ENCODE results near the gene PUSL1. TPM values are rescaled to one million over a fixed set of nuclear protein-coding genes. Genes with fewer than 3 reads are reported as not detected.

PUSL1 gene
- total RNA-seq, 1 experiment from 2014 or later: 18.9 TPM

DNA sequence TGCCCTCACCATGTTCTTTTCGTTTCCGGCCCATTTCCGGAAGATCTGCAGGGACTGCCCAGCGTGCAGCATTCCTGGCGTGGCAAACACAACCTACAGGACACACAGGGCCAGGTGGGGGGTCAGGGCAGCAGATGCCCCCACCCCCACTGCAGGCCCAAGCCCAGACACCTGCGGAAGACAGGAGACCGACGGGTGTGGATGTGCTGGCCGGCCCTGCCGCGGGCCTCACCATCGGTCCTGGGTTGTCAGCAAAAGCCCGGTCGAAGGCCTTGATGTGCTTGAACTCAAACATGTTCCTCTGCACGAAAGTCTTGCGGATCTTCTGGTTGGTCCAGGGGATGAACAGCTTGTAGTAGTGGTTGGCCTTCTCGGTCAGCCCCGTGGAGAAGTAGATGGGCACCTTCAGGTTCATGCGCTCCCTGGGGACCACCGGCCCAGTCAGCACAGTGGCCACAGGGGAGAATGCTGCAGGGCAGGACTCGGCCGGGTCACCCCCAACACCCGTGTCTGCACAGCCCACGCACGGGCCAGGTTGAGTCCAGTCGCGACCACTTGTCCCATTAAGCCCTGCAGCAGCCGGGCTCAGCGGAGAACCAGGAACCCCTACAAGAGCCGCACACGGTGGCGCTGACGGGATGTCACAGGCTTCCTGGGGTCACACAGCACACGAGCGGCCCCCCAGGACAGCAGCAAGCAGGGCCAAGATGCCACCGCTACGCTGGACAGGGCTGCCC is 5.3 kb downstream of the PUSL1 start:
- Histone ChIP-seq H3K36me3 (ENCODE audit: low read depth) (0 out of 2 replicates have a peak, but pooled peaks cover 5% of the 10 kb centered on the region), H3K4me2 (no peak overlapping the region), H3K4me3 (no peak overlapping the region), H3F3A (ENCODE audit: insufficient read depth, low read depth) (peaks cover 39% of the 10 kb centered on the region), H4K20me1 (ENCODE audit: insufficient read depth) (peaks cover 53% of the 10 kb centered on the region), H3K9me2 (ENCODE audit: insufficient read depth) (no peaks in the 10 kb centered on the region), H2AFZ (no peak overlapping the region), H3K9me3 (ENCODE audit: insufficient read depth, low read depth) (no peaks in the 10 kb centered on the region), H3K79me2 (ENCODE audit: low read depth) (peaks cover 36% of the 10 kb centered on the region), H3K27ac (no peak overlapping the region), H3K27me3 (ENCODE audit: insufficient read depth, low read depth) (no peaks in the 10 kb centered on the region), H3K4me1 (replicated peaks; ENCODE audit: insufficient read depth) (peaks cover 20% of the 10 kb centered on the region)
- TF ChIP-seq CTCF (conservative IDR thresholded peaks at IDR 0.05): no peak
- no peak for TF ChIP-seq EZH2 (IDR thresholded peaks at IDR 0.05; ENCODE audit: low read depth)
- CTCF ChIA-PET: no interaction called here
- no TSS peak for BruUV-seq (replicated peaks)
- intact Hi-C loops (cut with micrococcal nuclease; ENCODE audit: unreplicated experiment): no loop called here
- no peak for DNase-seq
- POLR2A ChIA-PET (ENCODE audit: unreplicated experiment): no interaction called here

GRCh38 chr1:1314237-1314586 is 5.8 kb downstream of the PUSL1 start:
- Histone ChIP-seq H3K36me3 (ENCODE audit: low read depth) (0 out of 2 replicates have a peak, but pooled peaks cover 5% of the 10 kb centered on the region), H3K27ac (no peak overlapping the region), H2AFZ (no peak overlapping the region), H3K4me3 (no peak overlapping the region), H3K79me2 (ENCODE audit: low read depth) (peaks cover 30% of the 10 kb centered on the region), H3K4me2 (no peak overlapping the region), H3K4me1 (replicated peaks; ENCODE audit: insufficient read depth) (peaks cover 25% of the 10 kb centered on the region), H3F3A (ENCODE audit: insufficient read depth, low read depth) (peaks cover 44% of the 10 kb centered on the region), H3K27me3 (ENCODE audit: insufficient read depth, low read depth) (no peaks in the 10 kb centered on the region), H3K9me2 (ENCODE audit: insufficient read depth) (no peaks in the 10 kb centered on the region), H4K20me1 (ENCODE audit: insufficient read depth) (peaks cover 55% of the 10 kb centered on the region), H3K9me3 (ENCODE audit: insufficient read depth, low read depth) (no peaks in the 10 kb centered on the region)
- TF ChIP-seq EZH2 (IDR thresholded peaks at IDR 0.05; ENCODE audit: low read depth) (no peak), CTCF (conservative IDR thresholded peaks at IDR 0.05) (no peak)
- POLR2A ChIA-PET (ENCODE audit: unreplicated experiment): no interaction called here
- no peak for DNase-seq
- CTCF ChIA-PET: no interaction called here
- intact Hi-C loops (cut with micrococcal nuclease; ENCODE audit: unreplicated experiment): no loop called here
- no TSS peak for BruUV-seq (replicated peaks)

DNA sequence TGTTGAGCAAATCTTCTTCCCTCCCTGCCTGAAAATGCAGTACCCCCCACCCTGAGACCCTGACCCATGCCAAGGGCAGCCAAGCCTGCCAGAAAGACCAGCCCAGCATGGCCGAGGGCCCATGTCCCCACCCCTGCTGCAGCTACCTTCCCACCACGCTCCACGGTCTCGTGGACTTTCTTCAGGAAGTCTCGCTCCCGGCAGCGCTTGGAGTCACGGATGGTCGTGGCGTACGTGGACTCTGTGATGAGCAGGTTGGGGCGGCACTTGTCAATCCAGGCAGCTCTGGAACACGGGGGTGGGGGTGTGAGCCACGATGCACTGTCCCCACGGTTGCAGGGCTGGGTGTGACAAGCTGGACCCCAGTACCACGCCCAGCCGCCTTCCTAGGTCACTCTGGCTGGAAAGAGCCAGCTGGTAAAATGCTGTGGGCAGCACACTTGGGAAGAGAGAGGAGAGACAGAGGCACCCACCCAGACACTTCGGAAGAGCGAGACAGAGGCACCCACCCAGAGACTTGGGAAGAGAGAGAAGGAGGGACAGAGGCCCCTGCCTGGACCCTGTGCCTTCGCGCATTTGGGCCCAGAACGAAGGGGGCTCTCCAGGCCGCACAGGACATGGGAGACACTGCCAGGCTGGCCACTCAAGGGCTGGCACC is 6.4 kb downstream of the PUSL1 start:
- Histone ChIP-seq H3K27ac (no peak overlapping the region), H3K27me3 (ENCODE audit: insufficient read depth, low read depth) (no peaks in the 10 kb centered on the region), H3K9me2 (ENCODE audit: insufficient read depth) (no peaks in the 10 kb centered on the region), H3K9me3 (ENCODE audit: insufficient read depth, low read depth) (no peaks in the 10 kb centered on the region), H3K79me2 (ENCODE audit: low read depth) (peaks cover 35% of the 10 kb centered on the region), H2AFZ (no peak overlapping the region), H3K36me3 (ENCODE audit: low read depth) (0 out of 2 replicates have a peak, but pooled peaks cover 5% of the 10 kb centered on the region), H3K4me2 (no peak overlapping the region), H3K4me3 (no peak overlapping the region), H4K20me1 (ENCODE audit: insufficient read depth) (peaks cover 57% of the 10 kb centered on the region), H3K4me1 (replicated peaks; ENCODE audit: insufficient read depth) (peaks cover 20% of the 10 kb centered on the region), H3F3A (ENCODE audit: insufficient read depth, low read depth) (peaks cover 50% of the 10 kb centered on the region)
- TF ChIP-seq CTCF (conservative IDR thresholded peaks at IDR 0.05) (no peak), EZH2 (IDR thresholded peaks at IDR 0.05; ENCODE audit: low read depth) (no peak)
- POLR2A ChIA-PET (ENCODE audit: unreplicated experiment): no interaction called here
- CTCF ChIA-PET: no interaction called here
- BruUV-seq (replicated peaks): no TSS peak
- no peak for DNase-seq
- intact Hi-C loops (cut with micrococcal nuclease; ENCODE audit: unreplicated experiment): no loop called here
